Ishikawa (cell line): ENCODE data around the gene MALRD1.

Experiments
- CEBPB ChIP-seq: IDR thresholded peaks from 2 replicates; pipeline ENCODE4 v1.6.1; 2012
- CREB1 ChIP-seq: IDR thresholded peaks from 2 replicates; pipeline ENCODE4 v1.6.1; 2012; ENCODE audit warnings: low read depth
- EGR1 ChIP-seq: IDR thresholded peaks from 2 replicates; pipeline ENCODE4 v1.6.1; 2012
- EP300 ChIP-seq: IDR thresholded peaks from 2 replicates; pipeline ENCODE4 v1.6.1; 2012; ENCODE audit warnings: borderline replicate concordance
- FOXM1 ChIP-seq: IDR thresholded peaks from 2 replicates; pipeline ENCODE4 v1.6.1; 2012; ENCODE audit warnings: low read depth, borderline replicate concordance
- NFIC ChIP-seq: IDR thresholded peaks from 2 replicates; pipeline ENCODE4 v1.6.1; 2012
- RAD21 ChIP-seq: IDR thresholded peaks from 2 replicates; pipeline ENCODE4 v1.6.1; 2012; ENCODE audit warnings: low read depth
- TAF1 ChIP-seq: IDR thresholded peaks from 2 replicates; pipeline ENCODE4 v1.6.1; 2012; ENCODE audit warnings: low read depth, mild to moderate bottlenecking
- TCF12 ChIP-seq: IDR thresholded peaks from 2 replicates; pipeline ENCODE4 v1.6.1; 2012; ENCODE audit warnings: low read depth
- TEAD4 ChIP-seq: IDR thresholded peaks from 2 replicates; pipeline ENCODE4 v1.6.1; 2012
- YY1 ChIP-seq: IDR thresholded peaks from 2 replicates; pipeline ENCODE4 v1.6.1; 2012; ENCODE audit warnings: low read depth
- ZBTB7A ChIP-seq: IDR thresholded peaks from 2 replicates; pipeline ENCODE4 v1.6.1; 2012; ENCODE audit warnings: low read depth
- TF ChIP-seq, protein P1 (sequence below): IDR thresholded peaks from 2 replicates; pipeline ENCODE4 v1.6.1; 2012
- TF ChIP-seq, protein P2 (sequence below): IDR thresholded peaks from 2 replicates; pipeline ENCODE4 v1.6.1; 2012; ENCODE audit warnings: low read depth, mild to moderate bottlenecking
- TF ChIP-seq, protein P3 (sequence below): IDR thresholded peaks from 2 replicates; pipeline ENCODE4 v1.6.1; 2012

The MALRD1 gene

DNA sequence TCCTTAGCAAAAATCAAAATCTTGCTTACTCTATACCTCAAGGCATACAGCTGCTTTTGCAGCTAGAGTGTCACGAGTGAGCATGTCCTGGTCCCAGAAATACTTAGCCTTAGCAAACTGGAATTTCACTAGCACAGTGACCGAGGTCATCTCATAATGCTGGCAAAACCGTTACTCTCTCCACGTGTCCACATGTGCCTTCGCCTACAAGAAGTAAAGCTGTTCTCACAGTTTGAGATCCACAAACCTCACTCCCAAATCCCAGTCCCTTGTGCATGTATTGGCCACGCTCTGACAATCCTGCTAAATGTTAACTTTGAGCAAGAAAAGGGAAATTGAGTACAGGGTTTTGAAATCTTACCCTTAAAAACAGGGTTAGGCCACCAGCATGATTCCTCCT, 656.6 kb downstream of the MALRD1 start:
- no peak for TF ChIP-seq EGR1

DNA sequence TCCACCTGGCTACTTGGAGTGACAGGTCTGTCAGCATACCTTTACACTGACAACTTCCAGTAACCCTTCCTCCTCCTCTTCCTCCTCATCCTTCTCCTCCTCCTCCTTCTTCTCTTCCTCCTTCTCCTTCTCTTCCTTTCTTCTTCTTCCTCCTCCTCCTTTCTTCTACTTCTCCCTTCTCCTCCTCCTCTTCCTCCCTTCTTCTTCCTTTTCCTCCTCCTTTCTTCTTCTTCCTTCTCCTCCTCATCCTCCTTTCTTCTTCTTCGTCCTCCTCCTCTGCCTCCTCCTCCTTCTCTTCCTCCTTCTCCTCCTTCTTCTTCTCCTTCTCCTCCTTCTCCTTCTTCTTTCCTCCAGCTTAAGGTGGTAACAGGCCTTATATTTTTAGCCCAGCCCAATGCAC, 658.3 kb downstream of the MALRD1 start:
- TF ChIP-seq TEAD4 (no peak), RAD21 (no peak), ZBTB7A (no peak), CREB1 (no peak), TCF12 (no peak), EP300 (no peak)
- TF ChIP-seq, protein P1, sequence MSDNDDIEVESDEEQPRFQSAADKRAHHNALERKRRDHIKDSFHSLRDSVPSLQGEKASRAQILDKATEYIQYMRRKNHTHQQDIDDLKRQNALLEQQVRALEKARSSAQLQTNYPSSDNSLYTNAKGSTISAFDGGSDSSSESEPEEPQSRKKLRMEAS = no peak
- TF ChIP-seq, protein P2, sequence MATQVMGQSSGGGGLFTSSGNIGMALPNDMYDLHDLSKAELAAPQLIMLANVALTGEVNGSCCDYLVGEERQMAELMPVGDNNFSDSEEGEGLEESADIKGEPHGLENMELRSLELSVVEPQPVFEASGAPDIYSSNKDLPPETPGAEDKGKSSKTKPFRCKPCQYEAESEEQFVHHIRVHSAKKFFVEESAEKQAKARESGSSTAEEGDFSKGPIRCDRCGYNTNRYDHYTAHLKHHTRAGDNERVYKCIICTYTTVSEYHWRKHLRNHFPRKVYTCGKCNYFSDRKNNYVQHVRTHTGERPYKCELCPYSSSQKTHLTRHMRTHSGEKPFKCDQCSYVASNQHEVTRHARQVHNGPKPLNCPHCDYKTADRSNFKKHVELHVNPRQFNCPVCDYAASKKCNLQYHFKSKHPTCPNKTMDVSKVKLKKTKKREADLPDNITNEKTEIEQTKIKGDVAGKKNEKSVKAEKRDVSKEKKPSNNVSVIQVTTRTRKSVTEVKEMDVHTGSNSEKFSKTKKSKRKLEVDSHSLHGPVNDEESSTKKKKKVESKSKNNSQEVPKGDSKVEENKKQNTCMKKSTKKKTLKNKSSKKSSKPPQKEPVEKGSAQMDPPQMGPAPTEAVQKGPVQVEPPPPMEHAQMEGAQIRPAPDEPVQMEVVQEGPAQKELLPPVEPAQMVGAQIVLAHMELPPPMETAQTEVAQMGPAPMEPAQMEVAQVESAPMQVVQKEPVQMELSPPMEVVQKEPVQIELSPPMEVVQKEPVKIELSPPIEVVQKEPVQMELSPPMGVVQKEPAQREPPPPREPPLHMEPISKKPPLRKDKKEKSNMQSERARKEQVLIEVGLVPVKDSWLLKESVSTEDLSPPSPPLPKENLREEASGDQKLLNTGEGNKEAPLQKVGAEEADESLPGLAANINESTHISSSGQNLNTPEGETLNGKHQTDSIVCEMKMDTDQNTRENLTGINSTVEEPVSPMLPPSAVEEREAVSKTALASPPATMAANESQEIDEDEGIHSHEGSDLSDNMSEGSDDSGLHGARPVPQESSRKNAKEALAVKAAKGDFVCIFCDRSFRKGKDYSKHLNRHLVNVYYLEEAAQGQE = no peak

DNA sequence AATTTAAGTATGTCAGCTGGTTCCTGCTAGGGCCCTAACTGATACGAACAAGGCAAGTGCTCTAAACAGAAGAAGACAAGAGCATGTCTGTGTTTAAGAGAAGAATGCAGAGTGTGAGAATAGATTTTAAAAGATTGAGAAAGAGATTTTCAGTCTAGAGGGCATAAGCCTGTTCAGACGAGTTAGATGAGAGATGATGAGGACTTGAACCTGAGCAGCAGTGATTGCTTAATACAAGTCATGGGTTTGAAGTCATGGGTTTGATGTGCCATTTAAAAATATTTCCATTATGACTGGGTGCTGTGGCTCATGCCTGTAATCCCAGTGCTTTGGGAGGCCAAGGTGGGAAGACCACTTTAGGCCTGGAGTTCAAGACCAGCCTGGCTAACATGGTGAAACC, 658.8 kb downstream of the MALRD1 start:
- TF ChIP-seq, protein P3, sequence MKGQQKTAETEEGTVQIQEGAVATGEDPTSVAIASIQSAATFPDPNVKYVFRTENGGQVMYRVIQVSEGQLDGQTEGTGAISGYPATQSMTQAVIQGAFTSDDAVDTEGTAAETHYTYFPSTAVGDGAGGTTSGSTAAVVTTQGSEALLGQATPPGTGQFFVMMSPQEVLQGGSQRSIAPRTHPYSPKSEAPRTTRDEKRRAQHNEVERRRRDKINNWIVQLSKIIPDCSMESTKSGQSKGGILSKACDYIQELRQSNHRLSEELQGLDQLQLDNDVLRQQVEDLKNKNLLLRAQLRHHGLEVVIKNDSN = no peak
- TF ChIP-seq FOXM1 (no peak), CREB1 (no peak), ZBTB7A (no peak), TCF12 (no peak), NFIC (no peak), RAD21 (no peak), CEBPB (no peak), EP300 (no peak), YY1 (no peak), TEAD4 (no peak), TAF1 (no peak), EGR1 (no peak)
- TF ChIP-seq, protein P1 = no peak
- TF ChIP-seq, protein P2 = no peak

DNA sequence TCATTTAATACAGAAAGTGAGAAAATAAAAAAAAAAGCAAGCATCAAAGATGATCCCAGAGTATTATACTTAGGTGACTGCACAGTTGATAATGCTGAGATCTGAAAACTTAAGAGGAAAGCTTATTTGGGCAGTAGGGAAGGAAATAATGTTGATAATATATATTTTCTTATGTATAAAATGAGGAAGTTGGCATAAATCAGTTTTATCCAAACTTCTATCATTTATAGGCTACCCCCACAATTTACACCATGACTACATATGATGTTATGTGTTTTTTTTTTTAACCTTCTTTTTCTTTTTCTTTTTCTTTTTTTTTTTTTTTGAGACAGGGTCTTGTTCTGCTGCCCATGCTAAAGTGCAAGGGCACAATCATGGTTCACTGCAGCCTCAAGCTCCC, 659.4 kb downstream of the MALRD1 start:
- TF ChIP-seq TEAD4 = no peak
- TF ChIP-seq EGR1 = no peak
- TF ChIP-seq, protein P1 = no peak
- TF ChIP-seq EP300 = no peak
- TF ChIP-seq, protein P2 = no peak
- no peak for TF ChIP-seq FOXM1
- no peak for TF ChIP-seq TAF1
- no peak for TF ChIP-seq TCF12
- no peak for TF ChIP-seq NFIC
- no peak for TF ChIP-seq RAD21
- TF ChIP-seq YY1 = no peak
- no peak for TF ChIP-seq CEBPB
- TF ChIP-seq, protein P3 = no peak
- TF ChIP-seq ZBTB7A = no peak
- TF ChIP-seq CREB1 = no peak

DNA sequence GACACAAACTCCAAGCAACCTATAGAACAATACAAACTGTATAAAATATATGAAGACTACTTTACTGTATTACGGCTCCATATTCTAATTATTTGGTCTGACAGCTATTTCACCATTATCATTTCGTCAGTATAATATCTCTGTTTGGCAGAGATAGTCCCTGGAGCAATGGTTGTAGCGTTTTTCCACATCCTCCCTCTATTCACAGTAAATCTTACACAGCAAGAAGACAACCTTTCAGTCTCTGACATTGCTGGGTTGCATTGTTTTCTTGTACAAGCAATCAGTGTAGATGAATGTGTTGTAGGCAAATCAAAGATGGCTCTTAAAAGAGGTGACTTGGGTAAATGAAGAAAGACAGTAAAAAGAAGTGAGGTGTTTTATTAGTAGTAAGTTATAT, 662.0 kb downstream of the MALRD1 start:
- TF ChIP-seq CEBPB = no peak
- no peak for TF ChIP-seq CREB1
- TF ChIP-seq EGR1 = no peak
- TF ChIP-seq, protein P2 = no peak
- no peak for TF ChIP-seq ZBTB7A
- no peak for TF ChIP-seq TCF12
- no peak for TF ChIP-seq TAF1
- no peak for TF ChIP-seq RAD21
- TF ChIP-seq EP300 = no peak
- no peak for TF ChIP-seq NFIC
- TF ChIP-seq TEAD4 = no peak
